HG03039 (cell line): Measurements from ENCODE around the gene DYNC1I1.
"Not testable (repeated sequence)": the region's sequence is repeated elsewhere in the genome, so short reads cannot be mapped to it uniquely, and the experiment has no call there.

Source experiments
- ATAC-seq: cut with Tn5 transposase; IDR thresholded peaks from one replicate; pipeline ENCODE4 v1.9.1; 2021; ENCODE audit warnings: mild to moderate bottlenecking, moderate library complexity; ENCODE audit not compliant: unreplicated experiment

DYNC1I1 gene

DNA sequence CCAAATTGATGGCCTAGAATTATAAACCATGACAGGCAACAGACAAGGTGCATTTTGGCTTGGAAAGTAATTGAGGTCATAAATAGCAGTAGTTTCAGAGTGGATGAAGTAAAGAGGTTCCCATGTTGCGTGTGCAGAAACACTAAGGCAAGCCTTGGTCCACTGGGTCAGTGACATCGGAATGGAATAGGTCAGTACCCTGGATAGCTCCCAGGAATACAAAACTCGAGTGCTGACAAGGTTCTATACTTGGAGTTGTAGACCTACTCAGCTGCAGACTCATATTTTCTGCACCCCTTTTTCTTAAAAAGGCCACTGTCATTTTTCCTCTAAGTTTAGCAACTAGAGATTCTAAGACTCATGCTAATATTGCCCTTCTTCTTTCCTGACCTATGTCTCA, 132.8 kb downstream of the DYNC1I1 start:
- no peak for ATAC-seq

DNA sequence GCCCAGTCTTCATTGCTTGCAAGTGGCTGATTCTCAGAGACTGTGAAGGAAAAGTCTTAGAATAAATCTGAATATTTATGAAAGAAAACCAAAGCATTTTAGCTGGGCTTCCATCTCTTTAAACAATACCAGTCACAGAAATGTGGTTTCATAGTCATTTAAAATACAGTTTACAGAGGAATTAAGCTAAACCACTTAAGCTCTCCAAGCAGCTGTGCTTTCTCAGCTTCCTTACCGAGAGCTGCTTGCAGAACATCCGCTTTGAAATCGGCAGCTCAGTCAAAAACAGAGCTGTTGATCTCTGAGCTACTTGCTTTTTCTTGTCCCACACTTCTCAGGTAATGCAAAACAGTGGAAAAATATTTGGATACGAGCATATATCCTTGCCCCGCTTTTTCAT, 134.5 kb downstream of the DYNC1I1 start:
- ATAC-seq = no peak

- no peak for ATAC-seq
Measured at GRCh38 chr7:95907337-95907736, 135.0 kb downstream of the DYNC1I1 start.

DNA sequence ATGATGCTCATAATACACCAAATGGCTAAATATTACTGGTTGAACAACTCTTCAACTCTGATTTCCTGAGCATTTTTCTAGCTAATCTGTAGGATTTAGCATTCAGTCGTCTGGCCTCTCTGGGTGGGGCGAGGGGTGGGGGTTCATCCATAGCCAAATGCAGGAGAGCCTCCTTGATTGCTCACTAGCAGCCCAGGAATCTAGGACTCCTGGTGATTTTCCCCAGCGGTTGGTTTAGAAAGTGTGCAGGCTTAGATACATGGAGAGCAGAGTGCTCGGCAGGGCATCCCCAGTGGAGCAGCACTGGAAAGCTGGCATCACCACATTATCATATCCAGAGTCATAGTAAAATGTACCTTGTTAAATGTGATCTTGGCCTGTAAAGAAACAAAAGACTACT, 136.1 kb downstream of the DYNC1I1 start:
- ATAC-seq = no peak

DNA sequence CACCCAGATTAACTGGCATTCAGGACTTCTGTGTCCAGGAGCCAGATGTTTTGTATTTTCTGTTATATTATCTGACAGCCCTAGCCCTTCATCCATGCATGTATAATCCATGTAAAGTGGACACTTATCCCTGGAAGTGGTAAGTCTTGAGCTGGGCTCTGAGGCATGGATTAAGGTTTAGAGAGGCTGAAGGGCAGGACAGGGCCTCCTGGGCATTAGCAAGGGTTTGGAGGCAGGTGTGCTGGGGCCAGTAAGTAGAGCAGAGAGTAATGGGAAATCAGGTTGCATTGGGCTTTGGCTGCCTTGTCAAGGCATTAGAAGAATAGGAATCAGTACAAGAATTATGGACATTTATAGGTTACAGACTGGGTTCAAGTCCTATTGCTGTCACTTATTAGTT, 138.0 kb downstream of the DYNC1I1 start:
- ATAC-seq = no peak

DNA sequence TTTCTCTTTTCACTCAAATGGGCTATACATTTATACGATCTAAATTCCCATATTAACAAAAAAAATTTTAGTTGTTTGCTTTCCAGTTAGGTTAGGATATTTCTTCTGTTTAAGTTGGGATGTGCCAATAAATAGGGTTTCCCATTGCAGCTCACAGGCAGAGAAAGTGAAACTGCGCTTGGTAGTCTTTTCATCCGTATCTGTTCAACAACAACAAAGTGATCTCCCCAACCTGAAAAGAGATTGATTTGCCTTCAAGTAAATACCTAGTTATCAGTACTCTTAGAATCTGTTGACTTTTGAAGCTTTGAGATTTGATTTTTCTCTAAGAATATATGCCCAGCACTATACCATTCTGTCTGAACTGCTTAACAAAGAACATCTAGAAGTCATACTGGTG, 143.4 kb downstream of the DYNC1I1 start:
- no peak for ATAC-seq

GRCh38 chr7:95916573-95917297, 144.4 kb downstream of the DYNC1I1 start:
- ATAC-seq = peak; percentile 62

DNA sequence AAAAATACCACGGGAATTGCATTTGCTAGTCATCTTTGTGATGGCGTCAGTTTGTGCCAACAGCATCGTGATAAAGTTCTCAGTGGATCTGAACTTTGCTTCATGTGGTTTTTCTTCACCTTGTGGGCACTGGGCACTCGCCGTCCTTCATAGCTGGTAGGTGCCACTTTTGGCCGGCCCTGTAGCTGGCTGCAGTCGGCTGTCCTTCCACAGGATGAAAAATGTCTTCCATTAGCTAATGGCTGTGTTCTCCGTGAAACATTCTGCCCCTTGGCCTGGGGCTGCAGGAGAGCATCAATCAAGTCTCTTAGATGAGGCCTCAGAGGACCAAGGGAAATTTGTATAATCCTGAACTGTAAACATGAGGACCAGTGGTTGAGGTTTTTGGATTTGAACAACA, 145.3 kb downstream of the DYNC1I1 start:
- ATAC-seq = no peak

DNA sequence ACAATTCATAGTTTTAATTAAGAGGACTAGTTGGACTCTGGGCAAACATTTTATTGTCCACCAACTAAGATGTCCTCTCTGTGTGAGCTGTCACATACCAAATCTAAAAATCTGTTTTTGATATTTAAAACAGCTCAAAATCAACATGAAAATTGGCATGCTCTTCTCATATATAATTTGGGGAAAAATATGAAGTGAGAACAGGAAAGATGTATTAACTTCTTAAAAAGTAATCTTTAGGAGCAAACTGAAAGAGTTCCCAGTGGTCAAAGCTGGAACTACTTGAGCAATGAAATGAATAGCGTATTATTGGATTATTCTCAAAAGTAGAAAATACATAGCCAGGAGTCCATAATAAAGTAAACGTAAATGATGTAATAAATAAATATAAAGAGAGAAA, 147.2 kb downstream of the DYNC1I1 start:
- no peak for ATAC-seq

GRCh38 chr7:95921543-95921942, 149.2 kb downstream of the DYNC1I1 start:
- no peak for ATAC-seq

DNA sequence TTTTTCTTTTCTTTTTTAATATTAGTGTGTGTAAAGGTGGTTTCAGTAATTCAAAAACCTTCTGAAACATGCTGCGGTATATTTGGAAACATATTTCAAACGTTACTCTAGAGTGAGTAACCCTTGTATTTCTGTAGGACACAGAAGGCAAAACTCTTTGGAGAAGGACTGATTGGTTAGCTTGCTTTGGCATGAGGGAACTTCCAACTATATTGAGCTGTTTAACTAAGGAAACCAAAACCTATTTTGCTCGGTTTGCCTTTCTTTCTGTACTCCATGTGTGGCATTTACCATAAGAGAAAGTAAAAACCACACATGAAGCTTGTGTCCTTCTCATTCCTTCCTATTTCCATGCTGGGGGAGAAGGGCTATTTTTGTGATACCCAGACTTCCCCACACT, 149.8 kb downstream of the DYNC1I1 start:
- no peak for ATAC-seq

- ATAC-seq = no peak
Measured at GRCh38 chr7:95925236-95925635, 152.9 kb downstream of the DYNC1I1 start.

- no peak for ATAC-seq
Measured at GRCh38 chr7:95925971-95926370, 153.6 kb downstream of the DYNC1I1 start.

DNA sequence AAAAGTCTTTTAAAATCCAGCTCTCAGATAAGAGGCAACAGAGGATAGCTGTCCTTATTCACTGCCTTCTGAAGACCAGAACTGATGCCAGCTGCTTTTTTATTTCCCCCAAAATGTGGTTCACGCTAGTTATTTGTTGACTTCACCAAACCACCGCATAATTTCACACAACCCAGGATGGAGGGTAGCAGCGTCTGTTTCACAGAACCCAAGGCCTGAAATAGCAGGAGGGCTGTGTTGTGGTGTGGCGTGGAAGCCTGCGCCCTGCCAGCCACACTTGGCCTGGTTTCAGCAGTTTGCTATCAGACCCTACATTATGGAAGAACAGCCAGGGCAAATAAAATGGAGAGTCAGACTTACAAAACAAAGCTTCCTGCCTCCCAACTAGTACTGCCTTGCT, 155.4 kb downstream of the DYNC1I1 start:
- ATAC-seq = no peak

GRCh38 chr7:95929710-95930280, 157.4 kb downstream of the DYNC1I1 start:
- ATAC-seq = no peak

GRCh38 chr7:95931460-95932232, 159.3 kb downstream of the DYNC1I1 start:
- no peak for ATAC-seq

DNA sequence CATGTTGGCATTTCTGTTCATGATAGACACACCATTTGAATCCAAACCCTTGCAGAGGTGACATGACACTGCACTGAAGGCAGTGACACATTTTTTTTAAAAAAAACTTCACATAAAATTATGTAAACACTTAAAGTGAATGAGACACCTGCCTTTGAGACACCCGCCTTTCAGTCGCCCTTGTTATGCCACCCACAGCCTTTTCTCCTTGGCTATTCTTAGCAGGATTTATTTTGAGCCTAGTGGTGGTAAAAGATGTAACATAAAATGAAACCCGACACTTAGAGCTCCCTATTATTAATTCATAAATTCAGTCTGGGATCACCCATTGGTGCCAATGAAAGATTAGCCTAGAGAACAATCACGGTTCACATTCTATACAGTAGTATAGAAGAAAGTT, 161.3 kb downstream of the DYNC1I1 start:
- ATAC-seq = no peak

GRCh38 chr7:95944867-95945266, 172.5 kb downstream of the DYNC1I1 start:
- ATAC-seq = not testable (repeated sequence)

DNA sequence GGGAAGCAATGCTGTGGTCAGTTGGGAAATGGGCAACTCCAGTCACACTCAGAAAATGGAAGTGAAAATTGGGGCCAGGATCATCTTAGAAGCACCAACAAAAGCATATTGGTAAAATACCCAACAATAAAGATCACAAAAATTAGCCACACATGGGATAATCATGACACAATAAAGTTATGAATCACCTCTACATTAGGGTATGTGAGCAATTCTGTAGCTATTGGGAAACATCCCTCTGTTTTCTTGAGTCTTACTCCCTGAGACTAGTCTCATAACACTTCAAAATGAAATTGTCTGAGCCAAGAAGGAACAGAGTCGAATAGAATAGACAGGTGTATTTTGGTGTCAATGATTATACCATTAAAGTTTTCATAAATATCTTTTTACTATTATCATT, 178.3 kb downstream of the DYNC1I1 start:
- ATAC-seq = no peak

DNA sequence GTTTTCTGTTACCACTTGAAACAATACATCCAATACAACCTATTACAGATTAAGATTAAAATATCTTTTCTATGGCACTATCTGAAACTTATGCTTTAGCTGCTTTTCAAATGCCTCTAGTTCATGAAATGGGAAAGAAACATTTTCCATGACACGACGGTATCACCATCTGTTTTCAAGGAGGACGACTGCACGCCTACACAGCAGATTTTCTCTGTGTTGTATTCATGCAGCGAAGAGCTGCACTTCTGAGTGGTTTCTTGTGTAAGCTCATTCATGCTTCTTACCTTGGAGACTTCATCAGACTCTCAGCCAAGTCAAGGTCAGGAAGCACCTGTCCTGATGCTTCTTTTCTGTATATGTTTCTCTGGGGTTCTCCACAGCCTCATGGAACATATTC, 179.2 kb downstream of the DYNC1I1 start:
- no peak for ATAC-seq

- no peak for ATAC-seq
Measured at GRCh38 chr7:95951997-95952795, 179.8 kb downstream of the DYNC1I1 start.
